Mammary epithelial cell (primary cell): ENCODE measurements around the gene MAPK4.

Experiments used
- CTCF ChIP-seq, 2 donors: IDR thresholded peaks in 1 of 2; conservative IDR thresholded peaks in 1 of 2; 2 replicates each; pipeline ENCODE4 v1.5.1; 2011 to 2012; ENCODE audit warnings: inconsistent platforms in 2 of 2, low read length in 2 of 2, mild to moderate bottlenecking in 2 of 2, control low read depth in 1 of 2, low read depth in 1 of 2; ENCODE audit not compliant: insufficient read depth in 1 of 2; ENCODE audit errors: extremely low read depth in 1 of 2
- EZH2 ChIP-seq: IDR thresholded peaks from 2 replicates; pipeline ENCODE4 v1.6.1; 2012; ENCODE audit warnings: low read length, inconsistent platforms, borderline replicate concordance

GRCh38 chr18:50721451-50722120 is 161.7 kb downstream of the MAPK4 start:
- TF ChIP-seq CTCF (conservative IDR thresholded peaks at IDR 0.05 in 1 of 2, IDR thresholded peaks at IDR 0.05 in 1 of 2; ENCODE audit: extremely low read depth in 1 of 2, insufficient read depth in 1 of 2, low read depth in 1 of 2, low read length in 2 of 2) (no peak), EZH2 (no peak)
